ENCODE results near the gene ATOX1.

- TF ChIP-seq CTCF (conservative IDR thresholded peaks at IDR 0.05), result no peak
- TF ChIP-seq ZFX (IDR thresholded peaks at IDR 0.05), result no peak; the same call in 1 of the 2 replicates
Observed at GRCh38 chr5:151721087-151721646, 37.3 kb downstream of the ATOX1 start.
